Measurements from ENCODE around the gene CFLAR.
"Not testable (repeated sequence)": the region's sequence is repeated elsewhere in the genome, so short reads cannot be mapped to it uniquely, and the experiment has no call there.

CFLAR gene

DNA sequence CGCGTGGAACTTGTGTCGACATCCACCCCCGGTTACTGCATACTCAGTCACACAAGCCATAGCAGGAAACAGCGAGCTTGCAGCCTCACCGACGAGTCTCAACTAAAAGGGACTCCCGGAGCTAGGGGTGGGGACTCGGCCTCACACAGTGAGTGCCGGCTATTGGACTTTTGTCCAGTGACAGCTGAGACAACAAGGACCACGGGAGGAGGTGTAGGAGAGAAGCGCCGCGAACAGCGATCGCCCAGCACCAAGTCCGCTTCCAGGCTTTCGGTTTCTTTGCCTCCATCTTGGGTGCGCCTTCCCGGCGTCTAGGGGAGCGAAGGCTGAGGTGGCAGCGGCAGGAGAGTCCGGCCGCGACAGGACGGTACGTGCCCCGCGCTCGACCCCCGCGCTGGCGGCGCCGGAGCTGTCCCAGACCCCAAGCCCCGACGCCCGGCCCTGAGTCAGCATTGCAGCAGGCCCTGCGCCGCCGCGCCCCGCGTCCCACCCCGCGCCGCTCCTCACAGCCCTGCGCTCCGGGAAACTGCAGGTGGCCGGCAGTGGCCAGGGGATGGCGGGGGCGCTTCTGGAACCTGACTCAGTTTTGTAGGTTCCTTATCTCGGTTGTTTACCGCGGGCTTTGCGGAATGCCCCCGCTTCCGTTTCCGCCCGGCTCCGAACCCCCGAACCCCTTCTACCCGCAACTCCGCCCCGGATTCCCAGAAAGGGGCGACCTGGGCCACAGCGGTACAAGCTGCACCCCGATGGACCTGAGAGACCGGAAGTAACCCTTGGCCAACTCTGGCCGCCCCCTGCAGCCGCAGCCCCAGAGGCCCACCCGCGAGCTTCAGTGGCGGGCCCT lies at the start of gene CFLAR:
Gene CFLAR, plus strand, starts transcription at position 50 of the 844 bp plus-strand sequence. CDS start 13,702 bp downstream, outside the sequence.
- DNase-seq (ENCODE audit: low spot score) = peak; percentile 84

DNA sequence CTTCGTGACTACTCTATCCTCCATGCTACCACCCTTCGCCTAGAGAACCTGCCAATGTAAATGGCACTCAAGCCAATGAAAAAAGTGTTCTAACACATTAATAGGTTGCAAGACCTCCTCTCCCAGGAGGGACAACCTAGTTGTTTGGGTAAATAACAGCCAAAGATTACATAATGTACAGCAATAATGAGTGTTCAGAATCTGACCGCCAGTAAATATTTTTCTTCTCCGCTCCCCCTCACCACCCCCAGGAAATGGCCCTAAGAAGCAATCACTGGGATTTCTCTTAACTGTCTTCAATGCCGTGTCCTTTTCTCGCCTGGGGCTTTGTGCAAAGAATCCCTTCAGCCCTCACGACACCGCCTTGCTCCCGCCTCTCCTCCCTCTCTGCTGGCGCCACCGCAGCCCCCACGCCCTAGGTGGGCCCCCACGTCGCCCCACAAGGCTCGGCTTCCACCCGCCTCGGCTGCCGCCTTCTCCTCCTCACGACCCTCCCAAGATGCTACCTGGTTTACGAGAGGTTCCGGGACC lies 45.0 kb upstream of the CFLAR start:
- no peak for DNase-seq (ENCODE audit: low spot score)

DNA sequence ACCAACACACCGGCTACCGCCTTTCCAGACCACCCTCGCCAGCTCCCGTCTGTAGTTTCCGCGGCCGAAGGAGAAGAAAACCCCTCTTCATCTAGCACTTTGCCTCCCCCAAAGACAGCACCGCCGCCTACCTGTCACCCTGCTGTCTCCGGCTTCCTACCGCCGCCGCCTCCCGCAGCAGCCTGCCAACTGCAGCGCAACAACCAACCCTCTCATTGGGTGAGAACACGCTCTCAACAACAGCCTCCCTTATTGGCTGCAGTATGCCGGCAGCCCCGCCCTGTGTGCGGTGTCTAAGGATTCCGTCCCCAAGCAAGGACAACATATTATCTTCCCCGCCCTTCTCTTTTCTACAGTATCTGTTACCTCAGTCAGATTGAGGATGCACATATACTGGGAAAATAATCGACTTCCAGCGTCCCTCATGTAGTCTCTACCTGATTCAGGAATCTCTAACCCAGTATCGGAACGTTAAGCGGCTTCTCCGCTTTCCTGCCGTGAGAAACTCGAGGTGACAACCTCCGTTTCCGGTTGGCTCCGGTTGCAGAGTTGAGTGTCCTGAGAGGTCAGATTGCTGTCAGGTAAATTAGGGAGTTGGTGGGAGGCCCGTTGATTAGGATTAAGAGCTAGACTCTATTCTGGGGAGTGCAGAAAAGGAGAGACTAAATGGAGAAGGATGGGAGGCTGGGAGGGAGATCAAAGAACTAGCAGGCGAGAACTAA lies 44.3 kb upstream of the CFLAR start, which contains the start of the genes HYCC2 and NDUFB3:
Gene HYCC2, minus strand, starts transcription at position 193 of the 722 bp plus-strand sequence. CDS start 47,662 bp downstream, outside the sequence.
Gene NDUFB3, plus strand, starts transcription at position 523 of the 722 bp plus-strand sequence. CDS start 6,882 bp downstream, outside the sequence.
- peak; percentile 96 for DNase-seq (ENCODE audit: low spot score)

DNA sequence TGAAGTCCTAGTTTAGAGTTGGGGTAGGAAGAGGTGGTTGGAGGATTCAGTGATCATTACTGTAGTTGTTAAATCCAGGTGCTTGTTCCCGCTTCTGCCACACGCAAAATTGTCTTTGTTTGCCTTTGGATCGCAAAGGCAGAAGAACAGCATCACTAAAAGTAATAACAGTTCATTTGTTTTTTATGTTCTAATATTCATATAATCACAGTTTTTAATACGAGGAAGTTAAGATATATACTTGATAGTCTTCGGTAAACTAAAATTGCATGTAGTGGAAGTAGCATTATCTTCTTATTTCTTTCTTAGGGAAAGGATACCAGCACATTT lies 43.8 kb upstream of the CFLAR start:
- no peak for DNase-seq (ENCODE audit: low spot score)

DNA sequence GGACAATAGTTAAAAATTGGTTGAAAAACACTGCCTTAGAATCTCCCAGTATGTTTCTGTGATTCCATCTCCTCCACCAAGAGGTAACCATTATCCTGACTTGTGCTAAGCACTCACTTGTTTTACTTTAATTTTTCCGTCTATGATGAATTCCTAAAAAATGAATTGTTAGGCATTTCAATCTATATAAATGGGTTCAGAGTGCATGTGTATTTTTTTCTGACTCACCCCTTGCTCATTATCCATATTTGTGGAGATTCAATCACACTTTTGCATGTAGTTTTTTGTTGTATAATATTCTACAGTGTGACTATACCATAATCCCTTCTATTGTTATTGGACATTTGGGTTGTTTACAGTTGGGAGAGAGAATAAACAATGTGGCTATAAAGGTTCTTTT lies 42.9 kb upstream of the CFLAR start:
- no peak for DNase-seq (ENCODE audit: low spot score)

DNA sequence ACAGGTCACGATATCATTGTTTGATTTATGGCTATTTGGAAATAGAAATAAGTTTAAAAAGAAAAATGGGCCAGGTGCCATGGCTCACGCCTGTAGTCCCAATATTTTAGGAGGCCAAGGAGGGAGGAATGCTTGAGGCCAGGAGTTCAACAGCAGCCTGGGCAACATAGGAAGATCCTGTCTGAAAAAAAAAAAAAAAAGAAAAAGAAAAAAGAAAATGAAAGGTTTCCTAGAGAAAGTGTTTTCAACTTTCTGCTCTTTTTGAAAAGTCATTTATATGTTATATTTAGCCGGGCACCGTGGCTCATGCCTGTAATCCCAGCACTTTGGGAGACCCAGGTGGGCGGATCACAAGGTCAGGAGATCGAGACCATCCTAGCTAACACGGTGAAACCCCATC lies 41.0 kb upstream of the CFLAR start:
- DNase-seq (ENCODE audit: low spot score) = no peak

DNA sequence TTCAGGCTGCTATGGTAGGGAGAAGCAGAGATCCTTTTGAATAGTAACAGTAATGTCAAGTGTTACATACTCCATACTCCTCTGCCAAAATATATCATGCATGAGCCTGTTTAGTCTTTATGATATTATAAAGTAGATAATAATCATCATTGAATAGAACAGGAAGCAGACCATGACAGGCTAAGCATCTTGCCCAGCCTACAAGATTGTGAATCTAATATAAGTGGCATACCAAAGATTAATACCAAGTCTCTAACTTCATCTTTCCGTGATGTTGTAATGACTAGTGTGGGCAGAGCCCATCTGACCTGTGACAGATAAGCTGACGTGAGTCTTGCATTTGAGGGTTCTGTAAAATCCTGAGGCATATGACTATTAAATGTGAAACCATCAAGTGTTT lies 31.1 kb upstream of the CFLAR start:
- DNase-seq (ENCODE audit: low spot score) = no peak

DNA sequence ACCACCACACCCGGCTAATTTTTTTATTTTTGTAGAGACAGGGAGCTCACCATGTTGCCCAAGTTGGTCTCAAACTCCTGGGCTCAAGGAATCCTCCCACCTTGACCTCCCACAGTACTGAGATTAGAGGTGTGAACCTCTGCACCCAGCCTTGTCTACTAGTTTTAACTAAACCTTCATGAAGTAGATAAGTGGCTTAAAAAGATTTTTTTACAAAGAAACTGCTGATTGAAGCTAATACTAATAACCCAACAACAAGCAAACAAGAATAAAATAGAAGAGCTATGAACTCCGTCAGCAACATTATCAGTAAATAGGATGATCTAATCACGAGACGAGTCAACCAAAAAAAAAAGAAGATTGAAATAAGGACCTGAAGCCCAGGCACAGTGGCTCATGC lies 25.4 kb upstream of the CFLAR start:
- DNase-seq (ENCODE audit: low spot score) = no peak

DNA sequence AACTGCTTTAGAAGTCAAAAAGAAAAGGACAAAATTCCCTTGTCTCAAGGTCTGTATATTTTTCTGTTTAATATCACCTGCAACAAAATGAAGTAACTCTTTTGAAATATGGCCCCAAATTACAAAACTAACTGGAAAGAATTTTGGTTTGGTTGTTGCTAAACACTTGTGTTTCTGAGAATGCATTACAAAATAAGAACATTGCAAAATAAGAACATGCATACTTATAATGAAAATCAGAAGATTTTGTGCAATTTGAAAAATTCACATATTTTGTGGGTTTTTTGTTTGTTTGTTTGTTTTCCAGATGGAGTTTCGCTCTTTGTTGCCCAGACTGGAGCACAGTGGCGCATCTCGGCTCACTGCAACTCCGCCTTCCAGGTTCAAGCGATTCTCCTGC lies 22.4 kb upstream of the CFLAR start:
- DNase-seq (ENCODE audit: low spot score) = no peak

DNA sequence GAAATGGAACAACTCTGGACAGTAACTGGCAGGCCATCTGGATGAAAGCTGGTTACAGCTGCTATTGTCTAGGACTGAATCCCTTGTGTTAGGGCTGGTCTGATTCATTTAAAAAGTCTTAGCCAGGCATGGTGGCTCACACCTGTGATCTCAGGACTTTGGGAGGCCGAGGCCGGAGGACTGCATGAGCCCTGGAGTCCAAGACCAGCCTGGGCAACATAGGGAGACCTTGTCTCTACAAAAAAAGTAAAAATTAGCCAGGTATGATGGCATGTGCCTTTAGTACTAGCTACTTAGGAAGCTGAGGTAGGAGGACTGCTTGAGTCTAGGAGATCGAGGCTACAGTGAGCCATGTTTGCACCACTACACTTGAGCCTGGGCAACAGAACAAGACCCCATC lies 15.5 kb upstream of the CFLAR start:
- no peak for DNase-seq (ENCODE audit: low spot score)

DNA sequence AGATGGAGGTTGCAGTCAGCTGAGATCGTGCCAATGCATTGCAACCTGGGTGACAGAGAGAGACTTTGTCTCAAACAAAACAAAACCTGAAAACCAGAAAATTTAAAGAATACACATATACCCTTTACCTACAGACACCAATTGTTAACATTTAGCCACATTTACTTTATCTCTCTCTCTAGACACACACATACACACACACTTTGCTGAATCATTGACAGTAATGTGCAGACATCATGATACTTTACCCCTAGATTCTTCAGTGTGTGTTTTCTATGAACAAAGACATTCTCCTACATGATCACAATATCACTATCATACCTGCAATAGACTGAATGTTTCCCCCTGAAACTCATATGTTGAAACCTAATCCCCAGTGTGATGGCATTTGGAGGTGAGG lies 10.2 kb upstream of the CFLAR start:
- DNase-seq (ENCODE audit: low spot score) = no peak

DNA sequence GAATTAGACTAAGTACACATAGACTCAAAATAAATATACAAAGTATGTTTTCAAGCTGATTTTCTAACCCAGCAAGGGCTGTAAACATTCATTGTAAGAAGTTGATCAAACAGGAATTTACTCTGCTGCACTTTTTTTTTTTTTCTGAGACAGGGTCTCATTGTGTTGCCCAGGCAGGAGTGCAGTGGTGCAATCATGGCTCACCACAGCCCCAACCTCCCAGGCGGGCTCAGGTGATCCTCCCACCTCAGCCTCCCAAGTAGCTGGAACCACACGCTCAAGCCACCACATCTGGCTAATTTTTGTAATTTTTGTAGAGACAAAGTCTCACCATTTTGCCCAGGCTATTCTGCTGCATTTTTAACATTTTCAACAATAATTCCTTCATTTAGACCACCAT lies 8.3 kb upstream of the CFLAR start:
- DNase-seq (ENCODE audit: low spot score) = no peak

DNA sequence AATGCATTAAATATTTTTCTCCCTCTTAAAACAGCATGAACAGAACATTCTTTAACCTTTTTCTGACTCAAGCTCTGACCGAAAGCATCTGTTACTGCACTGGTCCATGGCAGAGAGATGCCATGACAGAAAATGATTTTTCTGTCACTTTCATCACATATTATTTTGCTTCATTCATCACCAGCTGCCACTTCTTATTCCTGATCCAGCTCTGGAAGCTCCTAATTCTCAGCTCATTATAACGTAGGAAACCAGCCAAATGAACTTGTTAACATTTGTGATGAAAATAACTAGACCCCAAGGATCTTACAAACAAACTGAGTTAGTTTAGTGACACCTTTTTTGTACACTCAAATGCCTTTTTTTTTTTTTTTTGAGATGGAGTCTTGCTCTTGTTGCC lies 7.6 kb upstream of the CFLAR start:
- no peak for DNase-seq (ENCODE audit: low spot score)

DNA sequence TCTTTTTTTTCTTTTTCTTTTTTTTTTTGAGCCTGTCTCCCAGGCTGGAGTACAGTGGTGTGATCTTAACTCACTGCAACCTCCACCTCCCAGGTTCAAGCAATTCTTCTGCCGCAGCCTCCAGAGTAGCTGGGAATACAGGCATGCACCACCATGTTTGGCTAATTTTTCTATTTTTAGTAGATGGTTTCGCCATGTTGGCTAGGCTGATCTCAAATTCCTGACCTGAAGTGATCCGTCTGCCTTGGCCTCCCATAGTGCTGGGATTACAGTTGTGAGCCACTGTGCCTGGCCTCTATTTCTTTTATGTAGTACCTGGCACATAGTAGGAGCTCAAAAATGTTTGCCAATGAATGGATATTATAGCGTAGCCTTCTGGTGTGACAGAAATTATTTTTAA lies 6.8 kb upstream of the CFLAR start:
- no peak for DNase-seq (ENCODE audit: low spot score)

DNA sequence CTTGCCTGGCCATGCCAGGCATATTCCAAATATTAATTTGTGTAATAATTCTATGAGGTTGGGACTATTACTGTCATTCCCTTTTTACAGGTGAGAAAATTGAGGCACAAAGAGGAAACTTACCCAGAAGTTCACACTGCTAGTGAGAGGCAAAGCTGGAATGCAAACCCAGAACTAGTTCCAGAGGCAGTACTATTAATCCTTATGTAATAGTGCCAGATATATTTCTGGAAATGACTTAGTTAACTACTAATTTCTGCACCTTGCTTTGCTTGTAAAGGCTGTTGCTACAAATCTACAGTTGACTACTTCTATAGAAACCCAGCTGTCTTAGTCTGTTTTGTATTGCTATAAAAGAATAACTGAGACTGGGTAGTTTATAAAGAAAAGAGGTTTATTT lies 5.3 kb upstream of the CFLAR start:
- no peak for DNase-seq (ENCODE audit: low spot score)

DNA sequence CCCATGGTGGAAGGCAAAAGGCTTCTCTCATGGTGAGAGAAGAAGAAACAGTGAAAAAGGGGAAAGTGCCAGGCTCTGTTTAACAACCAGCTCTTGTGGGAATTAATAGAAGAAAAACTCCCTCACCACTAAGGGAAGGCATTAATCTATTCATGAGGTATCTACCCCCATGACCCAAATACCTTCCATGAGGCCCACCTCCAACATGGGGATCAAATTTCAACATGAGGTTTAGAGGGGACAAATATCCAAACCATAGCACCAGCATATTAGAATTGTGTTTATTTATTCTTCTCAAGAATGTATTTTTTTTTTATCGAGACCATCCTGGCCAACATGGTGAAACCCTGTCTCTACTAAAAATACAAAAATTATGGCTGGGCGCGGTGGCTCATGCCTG lies 4.9 kb upstream of the CFLAR start:
- no peak for DNase-seq (ENCODE audit: low spot score)

DNA sequence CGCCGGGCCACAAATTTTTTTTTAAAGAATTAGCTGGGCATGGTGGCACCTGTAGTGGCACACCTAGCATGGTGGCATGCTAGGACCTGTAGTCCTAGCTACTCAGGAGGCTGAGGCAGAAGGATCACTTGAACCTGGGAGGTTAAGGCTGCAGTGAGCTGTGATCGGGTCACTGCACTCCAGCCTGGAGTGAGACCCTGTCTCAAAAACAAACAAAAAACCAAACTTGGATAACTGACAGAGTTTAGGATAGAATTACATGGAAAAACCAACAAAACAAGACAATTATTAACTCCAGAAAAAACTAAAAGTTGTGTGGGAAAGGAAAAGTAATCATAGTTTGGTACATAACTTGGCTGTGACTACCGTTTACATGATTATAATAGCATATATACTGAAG lies 1.6 kb upstream of the CFLAR start:
- no peak for DNase-seq (ENCODE audit: low spot score)

DNA sequence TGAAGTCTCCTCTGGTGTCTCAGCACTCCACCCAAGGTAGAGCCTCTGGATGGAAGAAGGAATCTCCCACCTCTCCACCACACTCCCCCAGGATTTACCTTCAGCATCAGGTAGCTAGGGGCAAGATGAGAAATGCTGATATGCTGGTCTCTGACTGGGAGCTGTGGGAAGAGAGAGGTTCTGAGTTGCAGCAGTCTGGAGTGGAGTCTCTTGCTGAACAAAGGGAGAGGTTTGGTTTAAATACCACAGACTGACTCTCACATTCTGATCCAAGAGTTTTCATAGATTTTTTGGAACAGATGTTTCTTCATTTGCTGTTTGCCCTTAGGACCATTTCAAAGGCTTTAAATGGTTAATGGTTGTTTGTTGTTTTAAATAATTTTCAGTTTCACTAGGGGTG lies 1.1 kb upstream of the CFLAR start:
- DNase-seq (ENCODE audit: low spot score) = no peak

DNA sequence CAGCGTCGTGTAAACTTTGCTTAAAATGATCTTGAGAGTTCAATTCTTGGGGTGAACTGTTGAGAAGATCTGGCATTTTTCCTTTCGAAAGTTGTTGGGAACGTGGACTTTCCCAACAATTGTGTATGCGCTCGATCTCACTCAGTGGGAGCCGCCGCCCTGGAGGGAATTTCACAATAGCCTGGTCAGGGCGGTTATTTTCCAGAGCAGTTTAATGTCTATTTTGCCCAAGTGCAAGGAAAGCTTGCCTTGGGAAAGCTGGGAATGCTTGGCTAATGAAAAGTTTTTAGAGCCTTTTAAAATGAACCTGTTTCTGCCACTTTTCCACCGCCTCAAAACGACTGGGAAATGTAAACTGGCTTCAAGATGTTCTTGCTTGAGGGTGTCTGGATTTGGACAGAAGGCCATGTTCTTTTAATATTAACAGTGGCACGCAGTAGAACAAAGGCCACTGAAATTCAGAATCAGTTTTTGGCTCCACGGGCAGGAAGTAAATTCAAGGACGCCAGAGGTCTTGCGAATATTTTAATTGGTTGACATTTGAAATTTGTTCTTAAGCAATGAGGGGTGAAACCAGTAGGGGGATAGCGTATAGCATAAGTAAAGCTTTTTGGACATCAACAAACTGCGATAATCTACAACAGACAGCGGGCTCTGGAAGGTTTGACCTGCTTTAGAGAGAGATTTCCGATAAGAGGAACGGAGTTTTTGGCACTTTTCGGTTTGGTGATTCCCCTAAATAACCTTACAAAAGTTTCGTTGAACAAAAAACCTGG lies 1.2 kb downstream of the CFLAR start:
- no peak for DNase-seq (ENCODE audit: low spot score)

DNA sequence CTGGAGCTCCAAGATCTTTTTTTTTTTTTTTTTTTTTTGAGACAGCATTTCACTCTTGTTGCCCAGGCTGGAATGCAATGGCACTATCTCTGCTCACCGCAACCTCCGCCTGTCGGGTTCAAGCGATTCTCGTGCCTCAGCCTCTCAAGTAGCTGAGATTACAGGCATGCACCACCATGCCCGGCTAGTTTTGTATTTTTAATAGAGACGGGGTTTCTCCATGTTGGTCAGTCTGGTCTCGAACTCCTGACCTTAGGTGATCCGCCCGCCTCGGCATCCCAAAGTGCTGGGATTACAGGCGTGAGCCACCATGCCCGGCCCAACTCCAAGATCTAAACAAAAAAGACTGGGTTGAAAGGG lies 1.8 kb downstream of the CFLAR start:
- DNase-seq (ENCODE audit: low spot score) = not testable (repeated sequence)

DNA sequence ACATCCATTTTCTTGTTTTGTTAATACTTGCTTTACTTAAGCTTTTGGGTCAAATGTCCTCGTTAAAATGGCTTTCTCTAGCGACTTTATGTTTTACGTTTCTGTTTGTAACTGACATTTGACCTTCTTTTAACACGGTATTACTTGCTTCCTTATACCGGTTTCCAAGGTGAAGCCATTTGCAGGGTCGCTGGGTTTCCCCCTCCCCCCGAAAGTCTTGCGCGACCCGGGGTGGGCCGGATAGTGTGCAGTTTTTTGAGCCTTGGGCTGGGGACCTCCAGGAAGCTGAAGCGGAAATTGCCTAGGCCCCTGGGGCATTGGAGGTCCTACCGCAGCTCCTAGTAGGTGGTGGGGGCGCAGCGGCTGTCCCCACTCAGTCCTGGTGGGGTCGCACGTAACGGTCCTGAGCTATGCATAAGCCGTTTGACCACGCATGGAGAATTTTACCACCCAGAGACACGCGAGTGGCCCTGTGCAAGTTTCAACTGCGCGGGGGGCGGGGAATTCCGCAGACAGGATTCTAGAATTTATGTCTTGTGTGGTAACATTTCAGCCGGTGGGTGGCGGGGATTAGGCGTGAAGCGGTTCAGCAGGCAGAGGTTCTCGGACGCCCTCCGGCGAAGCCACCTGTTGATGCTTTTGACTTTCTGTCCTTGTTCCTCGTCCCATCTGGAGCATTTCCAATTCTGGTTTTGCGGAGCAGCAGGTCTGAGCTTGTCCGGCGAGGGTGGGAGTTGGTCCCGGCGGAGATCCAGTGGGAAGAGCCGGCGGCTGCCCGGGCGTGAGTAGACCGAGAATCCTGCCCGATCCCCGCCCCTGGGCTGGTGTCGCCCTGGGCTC lies 2.4 kb downstream of the CFLAR start:
- DNase-seq (ENCODE audit: low spot score) = peak; percentile 80
